ENCODE results near the gene THSD7A.

Gene THSD7A

GRCh38 chr7:11343136-11343535 lies 488.9 kb downstream of the THSD7A start:
- TF ChIP-seq CTCF (conservative IDR thresholded peaks at IDR 0.05) (no peak), ZFX (IDR thresholded peaks at IDR 0.05) (no peak)
- no peak overlapping the region for H3K27ac ChIP-seq

GRCh38 chr7:11341285-11341944 lies 490.6 kb downstream of the THSD7A start:
- no peak overlapping the region for H3K27ac ChIP-seq
- peak; percentile 88 for TF ChIP-seq CTCF (conservative IDR thresholded peaks at IDR 0.05)
- no peak for TF ChIP-seq ZFX (IDR thresholded peaks at IDR 0.05)

GRCh38 chr7:11336432-11336831 lies 495.6 kb downstream of the THSD7A start:
- no peak overlapping the region for H3K27ac ChIP-seq

GRCh38 chr7:11335947-11336346 lies 496.1 kb downstream of the THSD7A start:
- TF ChIP-seq ZFX (IDR thresholded peaks at IDR 0.05) (no peak), CTCF (conservative IDR thresholded peaks at IDR 0.05) (no peak)
- H3K27ac ChIP-seq, result no peak overlapping the region

More at GRCh38 chr7:11336432-11336831, 495.6 kb downstream of the THSD7A start:
- TF ChIP-seq ZFX (IDR thresholded peaks at IDR 0.05) (no peak), CTCF (conservative IDR thresholded peaks at IDR 0.05) (no peak)

GRCh38 chr7:11332865-11333228 lies 499.2 kb downstream of the THSD7A start:
- no peak overlapping the region for H3K27ac ChIP-seq
- TF ChIP-seq ZFX (IDR thresholded peaks at IDR 0.05) (no peak), CTCF (conservative IDR thresholded peaks at IDR 0.05) (no peak)

GRCh38 chr7:11332186-11332864 lies 499.7 kb downstream of the THSD7A start:
- no peak for TF ChIP-seq CTCF (conservative IDR thresholded peaks at IDR 0.05)
- no peak for TF ChIP-seq ZFX (IDR thresholded peaks at IDR 0.05)
- H3K27ac ChIP-seq, result no peak overlapping the region

All from C4-2B (cell line).